H1 (cell line): ENCODE results near the gene MTMR1. TPM values are rescaled to one million over a fixed set of nuclear protein-coding genes. Genes with fewer than 3 reads are reported as not detected.

Experiments
- ASH2L ChIP-seq: fragments of 200-600, 300-600 bp; sonication (generic); IDR thresholded peaks from one replicate; pipeline ENCODE4 v1.7.1; 2017; ENCODE audit warnings: low read length
- CREB1 ChIP-seq: IDR thresholded peaks from 2 replicates; pipeline ENCODE4 v1.6.1; 2012; ENCODE audit warnings: inconsistent platforms
- E2F6 ChIP-seq: IDR thresholded peaks from 2 replicates; pipeline ENCODE4 v1.6.1; 2012; ENCODE audit warnings: inconsistent platforms
- polyA plus RNA-seq, 7 experiments: library from polyadenylated mRNA; depleted of rRNA in 3 of 7; stranded (reverse) in 5 of 7; unstranded in 2 of 7; fragments of >200 nt in 5 of 7; fragments of 200-250 nt in 2 of 7; gene quantifications; 1 replicate in 5 of 7; 2 replicates in 1 of 7; 4 replicates in 1 of 7; pipeline versions ENCODE4 v1.2.1 to v1.2.3, GENCODE V29; 2011 to 2013; ENCODE audit warnings: missing spikeins in 2 of 7, mixed read lengths in 2 of 7
- total RNA-seq: library from RNA; stranded (reverse); fragmentation: NEBNext Ultra II Directional; extraction: Animal tissue kit (Norgen Biotek cat#: 25700); gene quantifications from 2 replicates; pipeline ENCODE4 v1.2.1, GENCODE V29; 2021

The MTMR1 gene
- total and polyA plus RNA-seq, 2 of the 8 experiments (the other 6 are each of a cell fraction or from before 2014, with no cell fraction given) = 15.1 to 23.8 TPM

GRCh38 chrX:150719621-150720020, 26.4 kb downstream of the MTMR1 start (continued):
- no peak for TF ChIP-seq E2F6
- TF ChIP-seq ASH2L = no peak
- no peak for TF ChIP-seq CREB1
- TF ChIP-seq, all 59 proteins: peak for 0
